ENCODE data around the gene SPATS2.

The SPATS2 gene

DNA sequence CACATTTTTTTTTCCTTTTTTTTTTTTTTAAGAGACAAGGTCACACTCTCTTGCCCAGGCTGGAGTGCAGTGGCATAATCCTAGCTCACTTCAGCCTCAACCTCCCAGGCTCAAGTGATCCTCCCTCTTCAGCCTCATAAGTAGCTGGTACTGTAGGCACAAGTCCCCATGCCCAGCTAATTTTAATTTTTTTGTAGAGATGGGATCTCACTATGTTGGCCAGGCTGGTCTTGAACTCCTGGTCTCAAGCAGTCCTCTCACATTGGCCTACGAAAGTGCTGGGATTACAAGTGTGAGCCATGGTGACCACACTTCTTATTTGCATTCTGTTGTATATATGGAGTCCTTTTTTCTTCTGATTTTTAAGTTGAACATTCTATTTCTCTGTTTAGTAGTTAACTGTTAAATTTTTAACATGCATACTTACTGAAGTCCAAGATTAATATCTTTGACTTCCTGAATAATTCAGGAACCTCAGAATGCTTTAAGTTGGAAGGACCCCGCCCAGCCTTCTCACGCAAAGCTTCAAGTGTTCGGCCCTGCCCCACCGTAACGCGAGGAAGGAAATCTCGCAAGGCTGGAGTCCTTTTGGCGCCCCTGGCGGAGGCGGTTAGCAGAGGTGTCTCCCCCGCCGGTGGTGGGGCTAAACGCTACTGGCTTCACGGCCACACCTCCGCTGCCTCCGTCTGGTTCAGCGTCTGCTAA, 21.6 kb downstream of the SPATS2 start:
- H4K20me1 ChIP-seq (ENCODE audit: low read depth, low read length), result no peaks in the 10 kb centered on the region
- no peak overlapping the region for H3K27ac ChIP-seq (ENCODE audit: low read depth, low read length)
- no peak overlapping the region for H3K9ac ChIP-seq (ENCODE audit: low read length)
- H3K9me2 ChIP-seq (replicated peaks; ENCODE audit: insufficient read depth, low read length), result no peaks in the 10 kb centered on the region
- H3K79me2 ChIP-seq (ENCODE audit: insufficient read depth, low read length), result peaks cover 68% of the 10 kb centered on the region
- no peaks in the 10 kb centered on the region for H3F3A ChIP-seq (ENCODE audit: insufficient read depth)
- no peak overlapping the region for H3K4me3 ChIP-seq (ENCODE audit: insufficient read depth, low read length, poor library complexity, severe bottlenecking)
- H3K4me2 ChIP-seq (ENCODE audit: low read depth, low read length, poor library complexity, severe bottlenecking), result peak overlapping the region; percentile 25
- H2AFZ ChIP-seq (ENCODE audit: low read depth, low read length, severe bottlenecking), result no peak overlapping the region
- no peaks in the 10 kb centered on the region for H3K27me3 ChIP-seq (ENCODE audit: low read length)
- H3K9me3 ChIP-seq (ENCODE audit: insufficient read depth, low read length), result no peaks in the 10 kb centered on the region
- H3K36me3 ChIP-seq (ENCODE audit: low read length), result no peaks in the 10 kb centered on the region
- TF ChIP-seq, protein P1, sequence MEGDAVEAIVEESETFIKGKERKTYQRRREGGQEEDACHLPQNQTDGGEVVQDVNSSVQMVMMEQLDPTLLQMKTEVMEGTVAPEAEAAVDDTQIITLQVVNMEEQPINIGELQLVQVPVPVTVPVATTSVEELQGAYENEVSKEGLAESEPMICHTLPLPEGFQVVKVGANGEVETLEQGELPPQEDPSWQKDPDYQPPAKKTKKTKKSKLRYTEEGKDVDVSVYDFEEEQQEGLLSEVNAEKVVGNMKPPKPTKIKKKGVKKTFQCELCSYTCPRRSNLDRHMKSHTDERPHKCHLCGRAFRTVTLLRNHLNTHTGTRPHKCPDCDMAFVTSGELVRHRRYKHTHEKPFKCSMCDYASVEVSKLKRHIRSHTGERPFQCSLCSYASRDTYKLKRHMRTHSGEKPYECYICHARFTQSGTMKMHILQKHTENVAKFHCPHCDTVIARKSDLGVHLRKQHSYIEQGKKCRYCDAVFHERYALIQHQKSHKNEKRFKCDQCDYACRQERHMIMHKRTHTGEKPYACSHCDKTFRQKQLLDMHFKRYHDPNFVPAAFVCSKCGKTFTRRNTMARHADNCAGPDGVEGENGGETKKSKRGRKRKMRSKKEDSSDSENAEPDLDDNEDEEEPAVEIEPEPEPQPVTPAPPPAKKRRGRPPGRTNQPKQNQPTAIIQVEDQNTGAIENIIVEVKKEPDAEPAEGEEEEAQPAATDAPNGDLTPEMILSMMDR (IDR thresholded peaks at IDR 0.05; ENCODE audit: insufficient read depth, low read length, poor library complexity, severe bottlenecking), result peak; percentile 22
- TF ChIP-seq EZH2phosphoT487 (conservative IDR thresholded peaks at IDR 0.05; ENCODE audit: low read length), result no peak

DNA sequence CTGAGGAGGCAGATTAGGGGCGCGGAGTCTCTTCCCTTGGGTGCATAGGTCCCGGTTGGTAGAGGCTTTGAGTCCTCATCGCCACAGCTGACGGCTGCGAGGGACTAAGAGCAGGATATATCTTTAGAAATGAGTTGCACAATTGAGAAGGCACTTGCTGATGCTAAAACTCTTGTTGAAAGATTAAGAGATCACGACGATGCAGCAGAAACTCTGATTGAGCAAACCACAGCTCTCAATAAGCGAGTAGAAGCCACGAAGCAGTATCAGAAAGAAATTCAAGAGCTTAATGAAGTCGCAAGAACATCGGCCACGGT, 22.1 kb downstream of the SPATS2 start:
- no peaks in the 10 kb centered on the region for H3K36me3 ChIP-seq (ENCODE audit: low read length)

DNA sequence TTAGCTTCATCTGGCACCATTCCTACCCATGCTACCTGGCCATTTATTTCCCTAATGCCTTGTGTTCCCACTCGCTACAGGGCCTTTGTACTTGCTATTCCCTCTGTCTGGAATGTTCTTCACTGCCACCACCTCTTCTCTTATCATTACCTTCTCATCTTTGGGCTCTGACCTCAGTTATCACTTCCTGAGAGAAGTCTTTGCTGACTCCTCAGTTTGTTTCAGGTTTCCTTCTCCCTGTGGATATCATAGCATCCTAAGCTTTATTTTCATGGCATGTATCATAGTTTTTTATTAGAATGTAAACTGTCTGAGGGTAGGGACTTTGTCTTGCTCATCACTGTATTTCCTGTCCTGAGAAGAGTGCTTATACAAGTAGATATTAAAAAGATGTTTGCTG, 29.7 kb downstream of the SPATS2 start:
- Histone ChIP-seq H3K9ac (ENCODE audit: low read length) (no peak overlapping the region), H3K36me3 (ENCODE audit: low read length) (no peaks in the 10 kb centered on the region), H4K20me1 (ENCODE audit: low read depth, low read length) (no peaks in the 10 kb centered on the region; the same call in 1 of the 2 replicates), H3K4me2 (ENCODE audit: low read depth, low read length, poor library complexity, severe bottlenecking) (no peak overlapping the region), H3F3A (ENCODE audit: insufficient read depth) (no peaks in the 10 kb centered on the region), H3K4me3 (ENCODE audit: insufficient read depth, low read length, poor library complexity, severe bottlenecking) (no peak overlapping the region), H3K9me3 (ENCODE audit: insufficient read depth, low read length) (no peaks in the 10 kb centered on the region), H2AFZ (ENCODE audit: low read depth, low read length, severe bottlenecking) (no peak overlapping the region), H3K9me2 (replicated peaks; ENCODE audit: insufficient read depth, low read length) (no peaks in the 10 kb centered on the region), H3K27me3 (ENCODE audit: low read length) (no peaks in the 10 kb centered on the region), H3K79me2 (ENCODE audit: insufficient read depth, low read length) (peaks cover 51% of the 10 kb centered on the region), H3K27ac (ENCODE audit: low read depth, low read length) (no peak overlapping the region)
- TF ChIP-seq EZH2phosphoT487 (conservative IDR thresholded peaks at IDR 0.05; ENCODE audit: low read length), result no peak
- TF ChIP-seq, protein P1 (IDR thresholded peaks at IDR 0.05; ENCODE audit: insufficient read depth, low read length, poor library complexity, severe bottlenecking), result no peak

More for the DNA sequence above, 22.1 kb downstream of the SPATS2 start:
- no peak overlapping the region for H3K4me2 ChIP-seq (ENCODE audit: low read depth, low read length, poor library complexity, severe bottlenecking)
- TF ChIP-seq, protein P1 (IDR thresholded peaks at IDR 0.05; ENCODE audit: insufficient read depth, low read length, poor library complexity, severe bottlenecking), result no peak
- no peak for TF ChIP-seq EZH2phosphoT487 (conservative IDR thresholded peaks at IDR 0.05; ENCODE audit: low read length)
- H3K9ac ChIP-seq (ENCODE audit: low read length), result no peak overlapping the region
- no peaks in the 10 kb centered on the region for H3K9me3 ChIP-seq (ENCODE audit: insufficient read depth, low read length)
- no peaks in the 10 kb centered on the region for H3F3A ChIP-seq (ENCODE audit: insufficient read depth)
- no peaks in the 10 kb centered on the region for H3K9me2 ChIP-seq (replicated peaks; ENCODE audit: insufficient read depth, low read length)
- H3K27ac ChIP-seq (ENCODE audit: low read depth, low read length), result no peak overlapping the region
- peaks cover 68% of the 10 kb centered on the region for H3K79me2 ChIP-seq (ENCODE audit: insufficient read depth, low read length)
- no peaks in the 10 kb centered on the region for H4K20me1 ChIP-seq (ENCODE audit: low read depth, low read length)
- no peaks in the 10 kb centered on the region for H3K27me3 ChIP-seq (ENCODE audit: low read length)
- H3K4me3 ChIP-seq (ENCODE audit: insufficient read depth, low read length, poor library complexity, severe bottlenecking), result no peak overlapping the region
- H2AFZ ChIP-seq (ENCODE audit: low read depth, low read length, severe bottlenecking), result no peak overlapping the region

Data from SU-DHL-6 (cell line).